Smooth muscle cell (in vitro differentiated cells): Measurements from ENCODE around the gene RAB3GAP2. TPM values are rescaled to one million over a fixed set of nuclear protein-coding genes. Genes with fewer than 3 reads are reported as not detected.
"Not testable (repeated sequence)": the region's sequence is repeated elsewhere in the genome, so short reads cannot be mapped to it uniquely, and the experiment has no call there.

Experiments used
- DNase-seq: peaks from one replicate; lab custom pipeline; 2025; ENCODE audit not compliant: unreplicated experiment; lab: John Stamatoyannopoulos, UW
- H2AFZ ChIP-seq: fragments of 200-600 bp; sonication (generic); 2 replicates; pipeline ENCODE4 v1.6.0; 2016; ENCODE audit warnings: antibody characterized with exemption, low read depth, mild to moderate bottlenecking
- H3F3A ChIP-seq: fragments of 200-600 bp; sonication (generic); 2 replicates; pipeline ENCODE4 v1.6.0; 2017; ENCODE audit warnings: antibody characterized with exemption, low read depth
- H3K27ac ChIP-seq: fragments of 200-600 bp; sonication (generic); 2 replicates; pipeline ENCODE4 v1.5.1; 2016; ENCODE audit warnings: low read depth, mild to moderate bottlenecking
- H3K27me3 ChIP-seq: fragments of 200-600 bp; sonication (generic); 2 replicates; pipeline ENCODE4 v1.6.1; 2016; ENCODE audit warnings: low read depth, mild to moderate bottlenecking
- H3K36me3 ChIP-seq: fragments of 200-600 bp; sonication (generic); 2 replicates; pipeline ENCODE4 v1.5.1; 2016; ENCODE audit warnings: low read depth
- H3K4me1 ChIP-seq: fragments of 200-600 bp; sonication (generic); 2 replicates; pipeline ENCODE4 v1.5.1; 2016; ENCODE audit warnings: low read depth
- H3K4me2 ChIP-seq: fragments of 200-600 bp; sonication (generic); 2 replicates; pipeline ENCODE4 v1.6.0; 2016; ENCODE audit warnings: mild to moderate bottlenecking
- H3K4me3 ChIP-seq: fragments of 200-600 bp; sonication (generic); 2 replicates; pipeline ENCODE4 v1.5.1; 2016; ENCODE audit warnings: mild to moderate bottlenecking
- H3K79me2 ChIP-seq: fragments of 200-600 bp; sonication (generic); 2 replicates; pipeline ENCODE4 v1.6.0; 2016; ENCODE audit warnings: low read depth, mild to moderate bottlenecking
- H3K9ac ChIP-seq: fragments of 200-600 bp; sonication (generic); 2 replicates; pipeline ENCODE4 v1.6.0; 2016; ENCODE audit warnings: low read depth
- H3K9me3 ChIP-seq: fragments of 200-600 bp; sonication (generic); replicated peaks from 2 replicates; pipeline ENCODE4 v1.5.1; 2016; ENCODE audit warnings: low read depth
- H4K20me1 ChIP-seq: fragments of 200-600 bp; sonication (generic); 2 replicates; pipeline ENCODE4 v1.6.0; 2016; ENCODE audit warnings: low read depth
- CTCF ChIP-seq: fragments of 200-600 bp; sonication (generic); IDR thresholded peaks from 2 replicates; pipeline ENCODE4 v1.5.1; 2017; ENCODE audit warnings: borderline replicate concordance, mild to moderate bottlenecking, antibody characterized with exemption; ENCODE audit not compliant: insufficient read depth, poor library complexity, severe bottlenecking
- WGBS: methylation state at CpG from one replicate; pipeline ENCODE4 v1.1.7; 2016; ENCODE audit warnings: low lambda C conversion rate; 5-methylcytosine and 5-hydroxymethylcytosine counted together
- polyA plus RNA-seq: library from polyadenylated mRNA; unstranded; fragments of >200 nt; fragmentation: Nextera tagmentation; extraction: Ambion mirVana; gene quantifications from 2 replicates; pipeline ENCODE4 v1.2.1, GENCODE V29; 2016
- total RNA-seq: library from RNA; depleted of rRNA; stranded (reverse); fragments of >200 nt; gene quantifications from 2 replicates; pipeline ENCODE4 v1.2.3, GENCODE V29; 2014

RAB3GAP2 gene
- total and polyA plus RNA-seq, 2 experiments from 2014 or later: 12.9 to 33.0 TPM

DNA sequence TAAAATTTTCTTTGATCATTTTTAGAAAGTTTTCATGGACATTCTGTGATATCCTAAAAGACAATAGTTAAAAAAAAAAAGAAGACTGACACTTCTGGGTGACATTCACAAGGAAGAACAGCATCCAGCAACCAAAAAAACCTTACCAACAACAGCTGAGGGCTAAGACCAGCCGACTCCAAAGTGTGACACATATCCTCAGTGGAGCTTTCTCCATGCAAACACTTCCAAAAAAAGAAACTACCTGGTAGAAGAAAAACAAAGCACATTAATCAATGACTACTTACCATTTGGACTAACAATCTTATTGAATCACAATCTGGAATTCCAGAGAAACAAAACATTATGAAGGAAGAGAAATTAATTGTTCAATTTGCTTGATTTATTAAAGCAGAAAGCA is 90.1 kb downstream of the RAB3GAP2 start:
- WGBS: 93% methylated on average over 1 of the region's 1 CpG
- TF ChIP-seq CTCF: no peak
- H3K36me3 ChIP-seq: peaks cover 22% of the 10 kb centered on the region
- H3K79me2 ChIP-seq: peaks cover 4% of the 10 kb centered on the region
- no peaks in the 10 kb centered on the region for H3K4me1 ChIP-seq
- no peak overlapping the region for H2AFZ ChIP-seq
- H3F3A ChIP-seq: no peaks in the 10 kb centered on the region
- no peak overlapping the region for H3K9ac ChIP-seq
- no peak overlapping the region for H3K27ac ChIP-seq
- no peak for DNase-seq
- no peak overlapping the region for H3K4me3 ChIP-seq
- no peaks in the 10 kb centered on the region for H3K9me3 ChIP-seq
- H3K27me3 ChIP-seq: no peaks in the 10 kb centered on the region
- peaks cover 14% of the 10 kb centered on the region for H4K20me1 ChIP-seq
- H3K4me2 ChIP-seq: no peak overlapping the region

- Histone ChIP-seq H3K9ac (no peak overlapping the region), H3K4me2 (no peak overlapping the region), H3K36me3 (peaks cover 10% of the 10 kb centered on the region), H3F3A (no peaks in the 10 kb centered on the region), H3K4me1 (no peaks in the 10 kb centered on the region), H3K27ac (no peak overlapping the region), H3K4me3 (no peak overlapping the region), H2AFZ (no peak overlapping the region), H3K9me3 (no peaks in the 10 kb centered on the region), H3K79me2 (peaks cover 4% of the 10 kb centered on the region), H4K20me1 (peaks cover 24% of the 10 kb centered on the region), H3K27me3 (no peaks in the 10 kb centered on the region)
- DNase-seq: no peak
- 100% methylated on average over 1 of the region's 1 CpG for WGBS
- TF ChIP-seq CTCF: no peak
Observed at GRCh38 chr1:220176540-220176939, 95.7 kb downstream of the RAB3GAP2 start.

DNA sequence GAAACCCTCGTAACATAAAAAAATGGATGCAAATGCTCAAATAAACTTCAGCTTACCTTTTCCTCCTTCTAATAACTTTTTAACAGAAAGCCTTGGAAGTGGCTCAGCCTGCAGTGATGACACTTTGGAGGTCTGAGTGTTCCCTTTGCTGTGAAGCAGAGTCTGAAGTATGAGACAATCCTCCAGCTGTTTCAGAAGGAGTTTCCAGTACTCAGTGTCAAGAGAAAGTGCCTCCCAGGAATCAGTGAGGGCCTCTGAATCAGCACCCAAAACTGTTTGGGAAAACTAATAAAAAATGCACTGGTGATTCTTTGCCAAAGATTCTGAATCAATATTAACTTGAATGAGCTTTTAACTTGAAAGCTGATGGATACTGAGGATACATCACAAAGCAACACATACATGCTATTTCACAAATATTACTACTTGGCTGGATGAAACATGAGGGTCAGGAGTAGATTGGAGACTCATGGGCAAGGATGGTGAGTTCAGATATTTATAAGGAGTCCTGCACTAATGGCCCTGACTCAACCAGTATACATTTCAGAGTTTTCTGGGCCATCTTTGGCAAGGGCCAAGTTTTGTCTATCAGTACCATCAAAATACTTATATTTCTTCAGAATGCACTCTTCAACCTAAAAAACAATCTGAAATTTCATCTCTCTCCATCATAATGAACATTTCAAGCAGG is 101.3 kb downstream of the RAB3GAP2 start:
- Histone ChIP-seq H4K20me1 (peaks cover 6% of the 10 kb centered on the region), H3K27me3 (no peaks in the 10 kb centered on the region), H3K4me3 (no peak overlapping the region), H3K79me2 (no peaks in the 10 kb centered on the region), H3K4me1 (no peaks in the 10 kb centered on the region), H2AFZ (no peak overlapping the region), H3F3A (no peaks in the 10 kb centered on the region), H3K9me3 (peaks cover 9% of the 10 kb centered on the region), H3K9ac (no peak overlapping the region), H3K27ac (no peak overlapping the region), H3K4me2 (no peak overlapping the region), H3K36me3 (peaks cover 39% of the 10 kb centered on the region)
- WGBS: 100% methylated on average over 1 of the region's 1 CpG
- DNase-seq: no peak
- TF ChIP-seq CTCF: no peak

- peaks cover 44% of the 10 kb centered on the region for H3K36me3 ChIP-seq
- H4K20me1 ChIP-seq, H3K4me3 ChIP-seq, DNase-seq, H3K4me1 ChIP-seq, H2AFZ ChIP-seq, H3K27me3 ChIP-seq, H3K79me2 ChIP-seq, H3F3A ChIP-seq, H3K9me3 ChIP-seq, H3K9ac ChIP-seq, H3K27ac ChIP-seq, H3K4me2 ChIP-seq: not testable (repeated sequence)
- 98% methylated on average over 4 of the region's 4 CpGs for WGBS
Observed at GRCh38 chr1:220169887-220170286, 102.4 kb downstream of the RAB3GAP2 start.
